Liver (tissue), 9 donors: ENCODE data around the gene EXOC8. TPM values are rescaled to one million over a fixed set of nuclear protein-coding genes. Genes with fewer than 3 reads are reported as not detected.

Experiments used
- DNase-seq: peaks from one replicate; pipeline ENCODE4 v3.0.0-alpha.2; 2017; ENCODE audit warnings: low spot score
- H3K27ac ChIP-seq, 2 donors: one replicate each; pipeline ENCODE4 v1.7.0; 2013; ENCODE audit warnings: inconsistent platforms in 2 of 2, low read length in 2 of 2, control low read depth in 1 of 2, low read depth in 1 of 2, mild to moderate bottlenecking in 1 of 2
- H3K27me3 ChIP-seq, 4 donors: one replicate each; pipeline versions ENCODE4 v1.6.1 to v1.7.0; 2013; ENCODE audit warnings: low read length in 3 of 4, inconsistent platforms in 1 of 4, mild to moderate bottlenecking in 1 of 4, moderate library complexity in 1 of 4; ENCODE audit not compliant: control insufficient read depth in 4 of 4, insufficient read depth in 4 of 4
- H3K36me3 ChIP-seq, 4 donors: one replicate each; pipeline versions ENCODE4 v1.6.1 to v1.7.0; 2013; ENCODE audit warnings: low read length in 3 of 4, mild to moderate bottlenecking in 3 of 4, low read depth in 1 of 4, moderate library complexity in 1 of 4; ENCODE audit not compliant: control insufficient read depth in 4 of 4, insufficient read depth in 3 of 4
- H3K4me1 ChIP-seq, 4 donors: one replicate each; pipeline versions ENCODE4 v1.6.1 to v1.7.0; 2013; ENCODE audit warnings: low read length in 3 of 4, mild to moderate bottlenecking in 3 of 4, moderate library complexity in 1 of 4; ENCODE audit not compliant: control insufficient read depth in 4 of 4, insufficient read depth in 4 of 4
- H3K4me3 ChIP-seq, 3 donors: one replicate each; pipeline versions ENCODE4 v1.6.1 to v1.7.0; 2013; ENCODE audit warnings: low read length in 3 of 3, control low read depth in 1 of 3, low read depth in 1 of 3, mild to moderate bottlenecking in 1 of 3
- H3K9ac ChIP-seq, 2 donors: one replicate each; pipeline ENCODE4 v1.7.0; 2013; ENCODE audit warnings: low read length in 2 of 2, mild to moderate bottlenecking in 2 of 2, moderate library complexity in 2 of 2, control low read depth in 1 of 2, low read depth in 1 of 2
- H3K9me3 ChIP-seq, 4 donors: one replicate each; pipeline versions ENCODE4 v1.6.1 to v1.7.0; 2013; ENCODE audit warnings: low read length in 3 of 4; ENCODE audit not compliant: control insufficient read depth in 4 of 4
- ATF3 ChIP-seq: IDR thresholded peaks from 2 replicates; pipeline ENCODE4 v1.6.1; 2016; ENCODE audit warnings: antibody characterized with exemption
- CTCF ChIP-seq: fragments of 150-350 bp; IDR thresholded peaks from 2 replicates; pipeline ENCODE4 v1.5.1; 2017; ENCODE audit warnings: improper control_type of control experiment, low read depth, low read length; ENCODE audit not compliant: missing input control
- EGR1 ChIP-seq, 2 donors: IDR thresholded peaks; 2 replicates each; pipeline ENCODE4 v1.6.1; 2016 to 2018; ENCODE audit warnings: antibody characterized with exemption in 2 of 2, low read depth in 2 of 2
- FOXA2 ChIP-seq: IDR thresholded peaks from 2 replicates; pipeline ENCODE4 v1.6.1; 2016; ENCODE audit warnings: antibody characterized with exemption
- GABPA ChIP-seq, 2 donors: IDR thresholded peaks in 1 of 2; conservative IDR thresholded peaks in 1 of 2; 2 replicates each; pipeline ENCODE4 v1.6.1; 2016; ENCODE audit warnings: antibody characterized with exemption in 2 of 2, mild to moderate bottlenecking in 1 of 2, moderate library complexity in 1 of 2
- HNF4A ChIP-seq, 2 donors: conservative IDR thresholded peaks; 2 replicates each; pipeline ENCODE4 v1.6.1; 2016; ENCODE audit warnings: antibody characterized with exemption in 2 of 2, mild to moderate bottlenecking in 2 of 2
- HNF4G ChIP-seq: IDR thresholded peaks from 2 replicates; pipeline ENCODE4 v1.6.1; 2016; ENCODE audit warnings: antibody characterized with exemption
- JUND ChIP-seq, 2 donors: IDR thresholded peaks; 2 replicates each; pipeline ENCODE4 v1.6.1; 2016; ENCODE audit warnings: antibody characterized with exemption in 2 of 2
- MAX ChIP-seq: IDR thresholded peaks from 2 replicates; pipeline ENCODE4 v1.6.1; 2016; ENCODE audit warnings: antibody characterized with exemption
- NR2F2 ChIP-seq: IDR thresholded peaks from 2 replicates; pipeline ENCODE4 v1.6.1; 2016; ENCODE audit warnings: antibody characterized with exemption
- RAD21 ChIP-seq, 2 donors: IDR thresholded peaks; 2 replicates each; pipeline ENCODE4 v1.6.1; 2016; ENCODE audit warnings: antibody characterized with exemption in 2 of 2, mild to moderate bottlenecking in 2 of 2
- TAF1 ChIP-seq: conservative IDR thresholded peaks from 2 replicates; pipeline ENCODE4 v1.6.1; 2016; ENCODE audit warnings: antibody characterized with exemption, mild to moderate bottlenecking
- YY1 ChIP-seq: IDR thresholded peaks from 2 replicates; pipeline ENCODE4 v1.6.1; 2016; ENCODE audit warnings: antibody characterized with exemption, mild to moderate bottlenecking
- ZBTB33 ChIP-seq: IDR thresholded peaks from 2 replicates; pipeline ENCODE4 v1.6.1; 2016; ENCODE audit warnings: antibody characterized with exemption
- WGBS: extraction: QIAGEN DNeasy Blood & Tissue Kit; methylation state at CpG from one replicate; pipeline ENCODE4 v1.1.7; 2013; 5-methylcytosine and 5-hydroxymethylcytosine counted together
- polyA plus RNA-seq, 2 donors: library from polyadenylated mRNA; stranded (reverse) in 1 of 2; unstranded in 1 of 2; fragments of 200-250 nt in 1 of 2; fragments of >200 nt in 1 of 2; fragmentation: Nextera tagmentation in 1 of 2; extraction: Ambion mirVana in 1 of 2; gene quantifications; one replicate each; pipeline versions ENCODE4 v1.2.1 to v1.2.3, GENCODE V29; 2013 to 2015
- total RNA-seq, 2 donors: library from RNA; depleted of rRNA; stranded (reverse); fragments of >200 nt; gene quantifications; one replicate each; pipeline ENCODE4 v1.2.3, GENCODE V29; 2014
- donor health status: healthy.
- donor health status: healthy.
- donor health status: healthy.
- donor health status: healthy.
- donor health status: healthy.

The EXOC8 gene
- total and polyA plus RNA-seq, 4 donors = 1.6 to 13.4 (median 7.5) TPM

- Histone ChIP-seq H3K27me3 (no peaks in the 10 kb centered on the region), H3K27ac (no peak overlapping the region)
- 69% methylated on average over 4 of the region's 4 CpGs for WGBS
Observed at GRCh38 chr1:231376101-231376500, 38.4 kb upstream of the EXOC8 start.

GRCh38 chr1:231374394-231374793, 36.7 kb upstream of the EXOC8 start:
- WGBS = 91% methylated on average over 4 of the region's 4 CpGs
- TF ChIP-seq FOXA2 = no peak
- TF ChIP-seq EGR1 (IDR thresholded peaks at IDR 0.05; ENCODE audit: low read depth in 2 of 2) = no peak
- DNase-seq = no peak

More at GRCh38 chr1:231376101-231376500, 38.4 kb upstream of the EXOC8 start:
- H3K9ac ChIP-seq = no peak overlapping the region
- no peak overlapping the region for H3K4me3 ChIP-seq
- TF ChIP-seq EGR1 (IDR thresholded peaks at IDR 0.05; ENCODE audit: low read depth in 2 of 2) (no peak), CTCF (no peak), HNF4A (conservative IDR thresholded peaks at IDR 0.05) (no peak), MAX (no peak), JUND (IDR thresholded peaks at IDR 0.05) (no peak), ATF3 (no peak), FOXA2 (no peak), RAD21 (IDR thresholded peaks at IDR 0.05) (no peak), HNF4G (no peak), NR2F2 (no peak), ZBTB33 (no peak), TAF1 (no peak), YY1 (no peak)
- no peaks in the 10 kb centered on the region for H3K9me3 ChIP-seq
- H3K36me3 ChIP-seq = no peaks in the 10 kb centered on the region
- peaks cover 0 to 5% (median 0%) of the 10 kb centered on the region in 4 donors for H3K4me1 ChIP-seq
- no peak for DNase-seq

GRCh38 chr1:231372501-231372900, 34.8 kb upstream of the EXOC8 start:
- H3K27ac ChIP-seq = no peak overlapping the region
- H3K4me3 ChIP-seq = no peak overlapping the region
- peaks cover 0 to 10% (median 2%) of the 10 kb centered on the region in 4 donors for H3K36me3 ChIP-seq
- H3K9me3 ChIP-seq = no peaks in the 10 kb centered on the region
- DNase-seq = no peak
- peaks cover 0 to 5% (median 0%) of the 10 kb centered on the region in 4 donors for H3K4me1 ChIP-seq
- no peaks in the 10 kb centered on the region for H3K27me3 ChIP-seq
- TF ChIP-seq GABPA (IDR thresholded peaks at IDR 0.05 in 1 of 2, conservative IDR thresholded peaks at IDR 0.05 in 1 of 2) = no peak
- TF ChIP-seq JUND (IDR thresholded peaks at IDR 0.05) = no peak
- no peak overlapping the region for H3K9ac ChIP-seq

More at GRCh38 chr1:231374394-231374793, 36.7 kb upstream of the EXOC8 start:
- Histone ChIP-seq H3K4me1 (peaks cover 0 to 5% (median 0%) of the 10 kb centered on the region in 4 donors), H3K36me3 (peaks cover 0 to 5% (median 0%) of the 10 kb centered on the region in 4 donors), H3K27me3 (no peaks in the 10 kb centered on the region), H3K27ac (no peak overlapping the region), H3K4me3 (no peak overlapping the region), H3K9ac (no peak overlapping the region), H3K9me3 (no peaks in the 10 kb centered on the region)
